GM11168 (cell line): Measurements from ENCODE around the gene CBLL1.

Experiments
- in situ Hi-C: fragments of 300-500 bp; cut with MboI; formaldehyde crosslinking; loops from one replicate; pipeline ENCODE4 v1.12.0; 2022; ENCODE audit warnings: low sequenced_read_pairs; ENCODE audit not compliant: unreplicated experiment

The CBLL1 gene, protein sequence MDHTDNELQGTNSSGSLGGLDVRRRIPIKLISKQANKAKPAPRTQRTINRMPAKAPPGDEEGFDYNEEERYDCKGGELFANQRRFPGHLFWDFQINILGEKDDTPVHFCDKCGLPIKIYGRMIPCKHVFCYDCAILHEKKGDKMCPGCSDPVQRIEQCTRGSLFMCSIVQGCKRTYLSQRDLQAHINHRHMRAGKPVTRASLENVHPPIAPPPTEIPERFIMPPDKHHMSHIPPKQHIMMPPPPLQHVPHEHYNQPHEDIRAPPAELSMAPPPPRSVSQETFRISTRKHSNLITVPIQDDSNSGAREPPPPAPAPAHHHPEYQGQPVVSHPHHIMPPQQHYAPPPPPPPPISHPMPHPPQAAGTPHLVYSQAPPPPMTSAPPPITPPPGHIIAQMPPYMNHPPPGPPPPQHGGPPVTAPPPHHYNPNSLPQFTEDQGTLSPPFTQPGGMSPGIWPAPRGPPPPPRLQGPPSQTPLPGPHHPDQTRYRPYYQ

GRCh38 chr7:107743567-107744344 is at the start of gene CBLL1:
Gene CBLL1 (plus strand): TSS chr7:107744142. CDS start chr7:107744164, 22 bp downstream.
- in situ Hi-C loops = loop anchor here (10.0 to 25.0 kb wide), 2 partner anchors 131 to 556 kb away; no protein-coding TSS in a partner anchor

DNA sequence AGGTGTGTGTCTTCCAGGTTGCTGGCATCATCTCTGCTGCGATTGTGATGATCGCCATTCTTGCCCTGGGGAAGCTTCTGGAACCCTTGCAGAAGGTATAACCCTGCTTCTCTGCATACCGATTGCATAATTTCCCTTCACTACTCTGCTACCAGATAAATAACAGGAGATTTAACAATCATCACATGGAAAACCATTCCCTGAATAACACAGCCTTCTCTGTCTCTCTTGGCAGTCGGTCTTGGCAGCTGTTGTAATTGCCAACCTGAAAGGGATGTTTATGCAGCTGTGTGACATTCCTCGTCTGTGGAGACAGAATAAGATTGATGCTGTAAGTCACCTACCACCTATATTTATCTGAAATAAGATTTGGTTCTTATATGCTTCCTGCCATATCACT is 49.6 kb upstream of the CBLL1 start:
- in situ Hi-C loops = no loop called here

- in situ Hi-C loops = no loop called here
Observed at GRCh38 chr7:107696330-107696946, 47.5 kb upstream of the CBLL1 start.

DNA sequence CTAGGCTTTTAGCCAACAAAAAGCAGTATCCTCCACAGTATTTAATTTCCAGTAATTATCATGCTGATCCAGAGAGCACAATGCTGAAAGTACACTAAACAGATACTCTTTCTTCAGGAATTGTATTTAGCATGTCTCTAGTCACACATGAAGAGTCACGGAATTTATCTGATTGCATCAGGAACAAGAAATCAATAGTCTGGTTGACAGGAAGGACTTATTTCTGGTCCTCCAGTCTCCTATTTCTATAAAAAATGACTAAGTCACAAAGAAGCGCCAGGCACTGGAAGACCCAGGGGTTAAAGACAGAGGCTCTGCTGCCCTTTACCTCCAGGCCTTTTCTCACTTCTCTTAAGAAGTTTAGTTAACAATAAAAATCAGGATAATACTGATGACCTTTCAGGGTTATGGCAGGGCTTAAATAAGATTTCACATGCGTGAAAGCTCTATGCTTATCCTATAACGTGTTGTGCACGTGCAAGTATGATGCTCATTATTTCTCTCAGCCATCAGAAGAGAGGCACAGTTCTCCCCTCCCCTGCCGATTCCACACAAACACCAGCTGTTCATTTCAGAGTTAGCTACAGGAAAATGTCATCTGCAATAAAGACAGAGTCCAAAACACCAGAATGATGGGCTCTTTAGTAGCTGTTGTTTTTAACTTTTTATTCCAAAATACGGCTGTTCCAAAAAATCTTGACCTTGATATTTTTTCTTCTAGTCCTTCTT is 46.5 kb upstream of the CBLL1 start:
- in situ Hi-C loops = no loop called here

DNA sequence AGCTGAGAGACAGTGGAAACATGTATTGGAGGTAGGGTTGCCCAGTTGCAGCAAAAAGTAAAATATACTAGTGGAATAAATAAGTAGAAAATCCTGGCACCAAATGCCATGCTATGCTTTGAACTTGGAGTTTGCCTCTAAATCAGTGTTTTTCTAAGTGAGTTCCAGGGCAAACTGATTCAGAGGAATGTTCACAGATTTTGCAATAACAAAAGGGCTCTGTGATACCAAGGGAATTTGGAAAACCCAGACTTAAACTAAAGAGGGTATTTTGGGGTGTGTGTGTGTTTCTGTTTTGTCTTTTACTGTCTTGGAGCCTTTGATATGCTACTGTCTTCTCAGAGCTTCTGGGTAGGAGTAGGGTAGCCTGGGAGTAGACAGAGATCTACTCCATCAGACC is 43.4 kb upstream of the CBLL1 start:
- in situ Hi-C loops = loop anchor here (25.0 kb wide), 1 partner anchor 888 kb away; no protein-coding TSS in a partner anchor

DNA sequence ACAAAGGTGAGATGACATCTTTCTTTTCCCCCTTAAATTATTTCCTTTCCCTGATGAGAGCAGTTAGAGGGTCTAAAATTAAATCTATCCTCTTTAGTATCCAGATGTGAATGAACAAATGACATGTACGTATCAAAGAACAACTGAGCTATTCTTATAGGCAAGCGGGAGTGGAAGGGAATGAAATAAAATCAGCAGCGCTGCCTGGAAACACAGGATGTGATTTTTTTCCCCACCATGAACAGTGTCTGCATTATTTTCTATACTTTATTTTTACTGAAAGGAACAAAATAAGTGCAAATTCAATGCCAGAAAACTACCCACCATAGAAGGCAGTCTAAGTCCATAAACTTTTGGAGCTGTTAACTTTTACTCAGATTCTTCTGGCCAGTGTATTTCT is 42.8 kb upstream of the CBLL1 start:
- in situ Hi-C loops = loop anchor here (25.0 kb wide), 1 partner anchor 889 kb away; no protein-coding TSS in a partner anchor

GRCh38 chr7:107703219-107703618 is 40.7 kb upstream of the CBLL1 start:
- in situ Hi-C loops = loop anchor here (25.0 kb wide), 1 partner anchor 891 kb away; no protein-coding TSS in a partner anchor

GRCh38 chr7:107703872-107704271 is 40.1 kb upstream of the CBLL1 start:
- in situ Hi-C loops = loop anchor here (25.0 kb wide), 1 partner anchor 892 kb away; no protein-coding TSS in a partner anchor

GRCh38 chr7:107708956-107709355 is 35.0 kb upstream of the CBLL1 start:
- in situ Hi-C loops = loop anchor here (25.0 kb wide), 1 partner anchor 897 kb away; no protein-coding TSS in a partner anchor

GRCh38 chr7:107711301-107711700 is 32.6 kb upstream of the CBLL1 start:
- in situ Hi-C loops = loop anchor here (25.0 kb wide), 1 partner anchor 899 kb away; no protein-coding TSS in a partner anchor

- in situ Hi-C loops = loop anchor here (25.0 kb wide), 1 partner anchor 900 kb away; no protein-coding TSS in a partner anchor
Observed at GRCh38 chr7:107712025-107712424, 31.9 kb upstream of the CBLL1 start.

DNA sequence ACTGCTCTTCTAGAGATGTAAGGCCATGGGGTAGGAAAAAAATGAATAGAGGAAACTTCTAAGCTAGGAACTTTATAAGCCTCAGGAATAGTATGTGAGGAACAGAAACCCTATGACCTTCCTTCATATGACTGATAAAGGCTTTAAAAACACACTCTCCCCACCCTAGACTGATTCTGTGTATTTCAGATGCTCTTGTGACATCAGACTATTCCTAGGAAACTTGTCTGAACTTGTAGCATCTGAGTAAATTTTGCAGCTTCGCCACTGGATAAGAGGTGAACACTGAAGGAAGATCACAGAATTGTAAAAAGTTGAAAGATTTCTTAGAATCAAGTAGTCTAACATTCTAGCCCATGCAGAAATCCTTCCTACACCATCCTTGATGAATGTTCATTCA is 31.0 kb upstream of the CBLL1 start:
- in situ Hi-C loops = loop anchor here (25.0 kb wide), 1 partner anchor 901 kb away; no protein-coding TSS in a partner anchor

- in situ Hi-C loops = loop anchor here (25.0 kb wide), 1 partner anchor 903 kb away; no protein-coding TSS in a partner anchor
Observed at GRCh38 chr7:107715531-107715930, 28.4 kb upstream of the CBLL1 start.

DNA sequence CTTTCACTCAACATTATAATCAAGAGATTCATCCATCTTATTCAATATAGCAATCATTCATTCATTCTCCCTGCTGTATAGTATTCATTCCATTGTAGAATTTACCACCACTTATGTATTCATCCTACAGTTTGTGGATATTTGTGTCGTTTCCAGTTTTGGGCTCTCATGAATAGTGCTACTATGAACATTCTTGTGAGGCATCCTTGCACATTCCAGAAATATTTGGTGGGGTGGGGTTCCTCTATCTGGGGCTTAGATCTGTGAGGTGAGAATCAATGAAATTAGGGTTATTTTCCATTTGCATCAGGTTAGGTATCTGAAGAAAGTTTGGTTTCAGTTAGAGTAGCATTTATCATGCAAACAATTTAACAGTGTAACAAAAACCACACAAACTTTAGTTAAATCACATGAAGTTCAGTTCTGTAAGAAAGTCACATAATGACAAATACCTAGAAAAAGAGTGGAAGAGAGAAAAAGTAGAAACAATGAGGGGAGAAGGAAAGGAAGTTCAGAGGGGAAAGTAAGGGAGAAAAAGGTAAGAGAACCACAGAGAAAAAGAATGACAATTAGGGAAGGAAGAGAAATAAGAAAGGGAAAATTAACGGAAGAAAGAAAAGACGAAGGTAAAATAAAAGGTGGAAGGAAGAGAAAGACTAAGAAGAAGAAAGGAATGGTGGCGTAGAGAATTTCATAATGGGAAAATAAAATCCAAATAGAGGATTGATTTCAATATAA is 25.3 kb upstream of the CBLL1 start:
- in situ Hi-C loops = loop anchor here (25.0 kb wide), 1 partner anchor 906 kb away; no protein-coding TSS in a partner anchor

DNA sequence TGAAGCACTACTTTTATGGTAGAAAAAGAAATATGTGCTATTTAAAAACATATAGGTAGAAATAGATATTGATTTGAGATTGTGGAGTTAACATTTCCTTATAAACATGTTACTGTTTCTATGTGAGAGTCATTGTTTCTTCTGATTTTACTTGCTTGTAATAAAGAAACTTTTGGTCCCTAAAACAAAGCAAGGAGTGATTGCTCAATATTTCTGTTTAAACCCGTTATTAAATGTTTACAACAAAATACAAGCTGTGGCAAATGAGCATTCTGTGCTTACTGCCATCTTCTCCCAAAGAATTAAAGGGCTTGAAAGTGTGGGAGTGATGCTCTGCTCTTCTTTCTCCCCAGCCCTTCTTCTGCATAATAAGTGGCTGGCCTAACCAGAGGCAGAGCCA is 22.7 kb upstream of the CBLL1 start:
- in situ Hi-C loops = loop anchor here (25.0 kb wide), 1 partner anchor 909 kb away; no protein-coding TSS in a partner anchor

DNA sequence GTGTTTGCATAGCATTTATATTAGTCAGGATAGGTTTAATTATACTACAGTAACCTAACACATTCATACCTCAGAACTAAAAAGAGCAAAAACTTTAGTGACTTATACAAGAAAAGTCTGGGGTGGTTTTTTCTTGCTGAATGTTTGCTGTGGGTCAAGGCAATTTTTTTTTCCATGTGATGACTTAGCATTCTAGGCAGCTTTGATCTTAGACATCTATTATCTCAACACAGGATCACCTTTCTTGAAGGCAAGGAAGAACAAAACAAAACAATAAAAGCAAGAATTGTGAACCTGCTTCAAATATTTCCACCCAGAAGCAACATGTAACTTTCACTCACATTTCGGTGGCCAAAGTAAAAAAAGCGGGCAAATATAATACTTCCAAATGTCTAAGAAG is 20.7 kb upstream of the CBLL1 start:
- in situ Hi-C loops = loop anchor here (25.0 kb wide), 1 partner anchor 911 kb away; no protein-coding TSS in a partner anchor

DNA sequence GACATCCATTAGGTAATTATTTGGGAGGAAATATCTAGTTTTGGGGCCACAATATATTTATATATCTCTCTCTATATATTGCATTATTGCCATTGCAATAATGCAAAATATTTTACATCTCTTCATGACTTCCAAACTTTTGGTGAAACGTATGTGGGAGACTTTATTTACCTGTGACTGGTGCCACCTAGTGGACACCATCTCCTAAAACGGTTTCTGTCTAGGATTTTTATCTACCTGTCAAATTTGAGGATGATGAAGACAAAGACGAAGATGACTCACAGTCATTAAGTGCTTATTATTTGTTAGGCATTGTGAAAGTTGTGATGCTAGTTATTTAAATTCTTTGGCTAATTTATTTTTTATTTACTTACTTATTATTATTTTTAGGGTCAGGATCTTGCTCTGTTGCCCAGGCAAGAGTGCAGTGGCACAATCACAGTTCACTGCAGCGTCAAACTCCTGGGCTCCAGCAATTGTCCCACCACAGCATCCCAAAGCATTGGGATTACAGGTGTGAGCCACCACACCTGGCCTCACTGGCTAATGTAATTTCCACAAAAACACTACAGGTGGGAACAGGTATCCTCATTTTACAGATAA is 18.7 kb upstream of the CBLL1 start:
- in situ Hi-C loops = loop anchor here (5.0 to 25.0 kb wide), 3 partner anchors 158 to 538 kb away; no protein-coding TSS in a partner anchor
